HepG2 (cell line): ENCODE data around the gene MAP1LC3A. TPM values are rescaled to one million over a fixed set of nuclear protein-coding genes. Genes with fewer than 3 reads are reported as not detected.

Experiments
- CEBPB ChIP-seq: IDR thresholded peaks from 2 replicates; pipeline ENCODE4 v1.6.1; 2011; ENCODE audit warnings: low read depth, low read length, improper control_type of control experiment, borderline replicate concordance
- CSRNP1 ChIP-seq: sonication (generic); formaldehyde crosslinking; IDR thresholded peaks from 2 replicates; pipeline ENCODE4 v1.8.1; 2023; ENCODE audit warnings: mild to moderate bottlenecking, missing genetic modification reagents
- DRAP1 ChIP-seq: IDR thresholded peaks from 2 replicates; pipeline ENCODE4 v1.6.1; 2016; ENCODE audit warnings: missing genetic modification reagents, missing compliant biosample characterization
- FOXO1 ChIP-seq: sonication (generic); formaldehyde crosslinking; IDR thresholded peaks from 2 replicates; pipeline ENCODE4 v1.4.0; 2020; ENCODE audit warnings: missing genetic modification reagents
- KAT8 ChIP-seq: IDR thresholded peaks from 2 replicates; pipeline ENCODE4 v1.6.1; 2016; ENCODE audit warnings: missing genetic modification reagents, missing compliant biosample characterization
- PAF1 ChIP-seq: IDR thresholded peaks from 2 replicates; pipeline ENCODE4 v1.6.1; 2016; ENCODE audit warnings: missing genetic modification reagents, missing compliant biosample characterization
- TBX3 ChIP-seq: fragments of 450-650 bp; IDR thresholded peaks from 2 replicates; pipeline ENCODE4 v1.6.1; 2017; ENCODE audit warnings: antibody characterized with exemption, mild to moderate bottlenecking, inconsistent platforms, borderline replicate concordance
- ZNF138 ChIP-seq: sonication (generic); formaldehyde crosslinking; IDR thresholded peaks from 2 replicates; pipeline ENCODE4 v1.5.0; 2020; ENCODE audit warnings: mild to moderate bottlenecking, low read depth, missing genetic modification reagents
- ZNF180 ChIP-seq: sonication (generic); formaldehyde crosslinking; IDR thresholded peaks from 2 replicates; pipeline ENCODE4 v1.4.0; 2020; ENCODE audit warnings: low read depth, missing genetic modification reagents, borderline replicate concordance
- ZNF572 ChIP-seq: sonication (generic); formaldehyde crosslinking; IDR thresholded peaks from 2 replicates; pipeline ENCODE4 v1.5.1; 2020; ENCODE audit warnings: mild to moderate bottlenecking, missing genetic modification reagents
- ZSCAN30 ChIP-seq: sonication (generic); formaldehyde crosslinking; IDR thresholded peaks from 2 replicates; pipeline ENCODE4 v1.5.0; 2020; ENCODE audit warnings: mild to moderate bottlenecking, missing genetic modification reagents
- polyA plus RNA-seq, 8 experiments: library from polyadenylated mRNA; depleted of rRNA in 3 of 8; stranded (reverse) in 7 of 8; unstranded in 1 of 8; fragments of >200 nt; fragmentation: Illumina TruSeq in 4 of 8; extraction: Trizol in 4 of 8; gene quantifications; 2 replicates each; pipeline versions ENCODE4 v1.2.1 to v1.2.3, GENCODE V29; 2011 to 2016; ENCODE audit warnings: low read depth in 4 of 8, missing spikeins in 1 of 8, mixed read lengths in 1 of 8; ENCODE audit not compliant: insufficient read depth in 1 of 8
- total RNA-seq, 5 experiments: library from RNA; depleted of rRNA; stranded (reverse); fragments of >200 nt; fragmentation: Illumina TruSeq; extraction: Trizol; gene quantifications; 2 replicates each; pipeline ENCODE4 v1.2.3, GENCODE V29; 2016; ENCODE audit warnings: low read depth in 1 of 5
- TF ChIP-seq, protein P1 (sequence below): sonication (generic); formaldehyde crosslinking; IDR thresholded peaks from 2 replicates; pipeline ENCODE4 v1.5.0; 2020; ENCODE audit warnings: mild to moderate bottlenecking, missing genetic modification reagents, borderline replicate concordance
- TF ChIP-seq, protein P2 (sequence below): sonication (generic); formaldehyde crosslinking; IDR thresholded peaks from 2 replicates; pipeline ENCODE4 v1.5.0; 2020; ENCODE audit warnings: missing genetic modification reagents
- TF ChIP-seq, protein P3 (sequence below): sonication (generic); formaldehyde crosslinking; IDR thresholded peaks from 2 replicates; pipeline ENCODE4 v1.5.0; 2020; ENCODE audit warnings: missing genetic modification reagents
- TF ChIP-seq, protein P4 (sequence below): sonication (generic); formaldehyde crosslinking; IDR thresholded peaks from 2 replicates; pipeline ENCODE4 v1.5.0; 2020; ENCODE audit warnings: missing genetic modification reagents

The MAP1LC3A gene
- total and polyA plus RNA-seq, 2 of the 13 experiments (the other 11 are each of a cell fraction or from before 2014, with no cell fraction given), result not detected

- TF ChIP-seq, protein P1, sequence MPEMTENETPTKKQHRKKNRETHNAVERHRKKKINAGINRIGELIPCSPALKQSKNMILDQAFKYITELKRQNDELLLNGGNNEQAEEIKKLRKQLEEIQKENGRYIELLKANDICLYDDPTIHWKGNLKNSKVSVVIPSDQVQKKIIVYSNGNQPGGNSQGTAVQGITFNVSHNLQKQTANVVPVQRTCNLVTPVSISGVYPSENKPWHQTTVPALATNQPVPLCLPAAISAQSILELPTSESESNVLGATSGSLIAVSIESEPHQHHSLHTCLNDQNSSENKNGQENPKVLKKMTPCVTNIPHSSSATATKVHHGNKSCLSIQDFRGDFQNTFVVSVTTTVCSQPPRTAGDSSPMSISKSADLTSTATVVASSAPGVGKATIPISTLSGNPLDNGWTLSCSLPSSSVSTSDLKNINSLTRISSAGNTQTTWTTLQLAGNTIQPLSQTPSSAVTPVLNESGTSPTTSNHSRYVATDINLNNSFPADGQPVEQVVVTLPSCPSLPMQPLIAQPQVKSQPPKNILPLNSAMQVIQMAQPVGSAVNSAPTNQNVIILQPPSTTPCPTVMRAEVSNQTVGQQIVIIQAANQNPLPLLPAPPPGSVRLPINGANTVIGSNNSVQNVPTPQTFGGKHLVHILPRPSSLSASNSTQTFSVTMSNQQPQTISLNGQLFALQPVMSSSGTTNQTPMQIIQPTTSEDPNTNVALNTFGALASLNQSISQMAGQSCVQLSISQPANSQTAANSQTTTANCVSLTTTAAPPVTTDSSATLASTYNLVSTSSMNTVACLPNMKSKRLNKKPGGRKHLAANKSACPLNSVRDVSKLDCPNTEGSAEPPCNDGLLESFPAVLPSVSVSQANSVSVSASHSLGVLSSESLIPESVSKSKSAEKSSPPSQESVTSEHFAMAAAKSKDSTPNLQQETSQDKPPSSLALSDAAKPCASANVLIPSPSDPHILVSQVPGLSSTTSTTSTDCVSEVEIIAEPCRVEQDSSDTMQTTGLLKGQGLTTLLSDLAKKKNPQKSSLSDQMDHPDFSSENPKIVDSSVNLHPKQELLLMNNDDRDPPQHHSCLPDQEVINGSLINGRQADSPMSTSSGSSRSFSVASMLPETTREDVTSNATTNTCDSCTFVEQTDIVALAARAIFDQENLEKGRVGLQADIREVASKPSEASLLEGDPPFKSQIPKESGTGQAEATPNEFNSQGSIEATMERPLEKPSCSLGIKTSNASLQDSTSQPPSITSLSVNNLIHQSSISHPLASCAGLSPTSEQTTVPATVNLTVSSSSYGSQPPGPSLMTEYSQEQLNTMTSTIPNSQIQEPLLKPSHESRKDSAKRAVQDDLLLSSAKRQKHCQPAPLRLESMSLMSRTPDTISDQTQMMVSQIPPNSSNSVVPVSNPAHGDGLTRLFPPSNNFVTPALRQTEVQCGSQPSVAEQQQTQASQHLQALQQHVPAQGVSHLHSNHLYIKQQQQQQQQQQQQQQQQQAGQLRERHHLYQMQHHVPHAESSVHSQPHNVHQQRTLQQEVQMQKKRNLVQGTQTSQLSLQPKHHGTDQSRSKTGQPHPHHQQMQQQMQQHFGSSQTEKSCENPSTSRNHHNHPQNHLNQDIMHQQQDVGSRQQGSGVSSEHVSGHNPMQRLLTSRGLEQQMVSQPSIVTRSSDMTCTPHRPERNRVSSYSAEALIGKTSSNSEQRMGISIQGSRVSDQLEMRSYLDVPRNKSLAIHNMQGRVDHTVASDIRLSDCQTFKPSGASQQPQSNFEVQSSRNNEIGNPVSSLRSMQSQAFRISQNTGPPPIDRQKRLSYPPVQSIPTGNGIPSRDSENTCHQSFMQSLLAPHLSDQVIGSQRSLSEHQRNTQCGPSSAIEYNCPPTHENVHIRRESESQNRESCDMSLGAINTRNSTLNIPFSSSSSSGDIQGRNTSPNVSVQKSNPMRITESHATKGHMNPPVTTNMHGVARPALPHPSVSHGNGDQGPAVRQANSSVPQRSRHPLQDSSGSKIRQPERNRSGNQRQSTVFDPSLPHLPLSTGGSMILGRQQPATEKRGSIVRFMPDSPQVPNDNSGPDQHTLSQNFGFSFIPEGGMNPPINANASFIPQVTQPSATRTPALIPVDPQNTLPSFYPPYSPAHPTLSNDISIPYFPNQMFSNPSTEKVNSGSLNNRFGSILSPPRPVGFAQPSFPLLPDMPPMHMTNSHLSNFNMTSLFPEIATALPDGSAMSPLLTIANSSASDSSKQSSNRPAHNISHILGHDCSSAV, result no peak
- TF ChIP-seq FOXO1 (CRISPR knock-in tag) (peak; percentile 6; the same call in 1 of the 2 replicates), ZNF138 (CRISPR knock-in tag) (no peak; the same call in 1 of the 2 replicates), DRAP1 (peak; percentile 9; the same call in 1 of the 2 replicates), KAT8 (no peak), ZNF180 (peak; percentile 94), CEBPB (peak; percentile 67; the same call in 1 of the 2 replicates), CSRNP1 (CRISPR knock-in tag) (no peak), ZNF572 (peak; percentile 88), TBX3 (no peak), PAF1 (CRISPR knock-in tag) (no peak), ZSCAN30 (no peak)
- TF ChIP-seq, protein P2, sequence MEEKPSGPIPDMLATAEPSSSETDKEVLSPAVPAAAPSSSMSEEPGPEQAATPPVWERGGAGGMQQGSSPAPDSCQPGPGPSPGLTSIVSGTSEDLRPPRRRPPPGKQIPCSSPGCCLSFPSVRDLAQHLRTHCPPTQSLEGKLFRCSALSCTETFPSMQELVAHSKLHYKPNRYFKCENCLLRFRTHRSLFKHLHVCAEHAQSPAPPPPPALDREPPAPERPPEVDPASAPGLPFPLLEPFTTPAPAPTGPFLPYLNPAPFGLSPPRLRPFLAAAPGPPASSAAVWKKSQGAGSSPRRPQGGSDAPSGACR (CRISPR knock-in tag), result peak; percentile 98; the same call in 1 of the 2 replicates
- TF ChIP-seq, protein P3, sequence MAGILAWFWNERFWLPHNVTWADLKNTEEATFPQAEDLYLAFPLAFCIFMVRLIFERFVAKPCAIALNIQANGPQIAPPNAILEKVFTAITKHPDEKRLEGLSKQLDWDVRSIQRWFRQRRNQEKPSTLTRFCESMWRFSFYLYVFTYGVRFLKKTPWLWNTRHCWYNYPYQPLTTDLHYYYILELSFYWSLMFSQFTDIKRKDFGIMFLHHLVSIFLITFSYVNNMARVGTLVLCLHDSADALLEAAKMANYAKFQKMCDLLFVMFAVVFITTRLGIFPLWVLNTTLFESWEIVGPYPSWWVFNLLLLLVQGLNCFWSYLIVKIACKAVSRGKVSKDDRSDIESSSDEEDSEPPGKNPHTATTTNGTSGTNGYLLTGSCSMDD (CRISPR knock-in tag), result 0 out of 2 replicates have a peak, but pooled peaks have one; percentile 21
- TF ChIP-seq, protein P4, sequence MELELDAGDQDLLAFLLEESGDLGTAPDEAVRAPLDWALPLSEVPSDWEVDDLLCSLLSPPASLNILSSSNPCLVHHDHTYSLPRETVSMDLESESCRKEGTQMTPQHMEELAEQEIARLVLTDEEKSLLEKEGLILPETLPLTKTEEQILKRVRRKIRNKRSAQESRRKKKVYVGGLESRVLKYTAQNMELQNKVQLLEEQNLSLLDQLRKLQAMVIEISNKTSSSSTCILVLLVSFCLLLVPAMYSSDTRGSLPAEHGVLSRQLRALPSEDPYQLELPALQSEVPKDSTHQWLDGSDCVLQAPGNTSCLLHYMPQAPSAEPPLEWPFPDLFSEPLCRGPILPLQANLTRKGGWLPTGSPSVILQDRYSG (CRISPR knock-in tag), result no peak; the same call in 1 of the 2 replicates
These were observed 42.9 kb upstream of the MAP1LC3A start (continued) for GRCh38 chr20:34515484-34516246.
